HEK293T (cell line): Measurements from ENCODE around the gene CXCL1.

ENCODE experiments used
- ARNT ChIP-seq: fragments of 450-650 bp; IDR thresholded peaks from 2 replicates; pipeline ENCODE4 v1.6.1; 2017; ENCODE audit warnings: mild to moderate bottlenecking
- FOXA1 ChIP-seq: fragments of 450-650 bp; IDR thresholded peaks from 2 replicates; pipeline ENCODE4 v1.6.1; 2016; ENCODE audit warnings: mild to moderate bottlenecking
- HDGF ChIP-seq: fragments of 450-650 bp; IDR thresholded peaks from 2 replicates; pipeline ENCODE4 v1.6.1; 2017; ENCODE audit warnings: antibody characterized with exemption, borderline replicate concordance
- NFRKB ChIP-seq: fragments of 450-650 bp; IDR thresholded peaks from 2 replicates; pipeline ENCODE4 v1.6.1; 2016; ENCODE audit warnings: mild to moderate bottlenecking, moderate library complexity
- SP1 ChIP-seq: fragments of 450-650 bp; IDR thresholded peaks from 2 replicates; pipeline ENCODE4 v1.6.1; 2017
- TARDBP ChIP-seq: fragments of 450-650 bp; IDR thresholded peaks from 2 replicates; pipeline ENCODE4 v1.6.1; 2016

- TF ChIP-seq SP1 (no peak), FOXA1 (no peak), NFRKB (no peak), HDGF (no peak), TARDBP (no peak), ARNT (no peak)
These were observed 2.9 kb upstream of the CXCL1 start for GRCh38 chr4:73866246-73866645.
